ENCODE measurements around the gene IFIT3. TPM values are rescaled to one million over a fixed set of nuclear protein-coding genes. Genes with fewer than 3 reads are reported as not detected.

The IFIT3 gene
- total and polyA plus RNA-seq, 2 of the 8 experiments (the other 6 are each of a cell fraction or from before 2014, with no cell fraction given) = 0.12 to 0.84 TPM

GRCh38 chr10:89339875-89340274 is 12.1 kb downstream of the IFIT3 start (continued):
- no peak for TF ChIP-seq HDAC2 (IDR thresholded peaks at IDR 0.05; ENCODE audit: borderline replicate concordance in 1 of 2, low read depth in 2 of 2, low read length in 2 of 2)
- no peak for TF ChIP-seq SP4 (IDR thresholded peaks at IDR 0.05; ENCODE audit: low read length)
- no peak for TF ChIP-seq RXRA (IDR thresholded peaks at IDR 0.05; ENCODE audit: insufficient read depth, low read depth, low read length)
- TF ChIP-seq TAF7 (optimal IDR thresholded peaks at IDR 0.05; ENCODE audit: borderline replicate concordance, low read depth, low read length) = no peak
- no peak for TF ChIP-seq SIRT6 (IDR thresholded peaks at IDR 0.05; ENCODE audit: low read length)
